NCI-H524 (cell line): Measurements from ENCODE around the gene PRC1.

Experiments
- DNase-seq, 2 experiments: peaks; one replicate each; lab custom pipeline; 2025; lab: John Stamatoyannopoulos, UW

The PRC1 gene

GRCh38 chr15:90989040-90989768, 5.1 kb downstream of the PRC1 start:
- DNase-seq = no peak

- peak in 1 of 2 experiments; percentile 21 for DNase-seq
These were observed 6.0 kb downstream of the PRC1 start for GRCh38 chr15:90988296-90988695.

- no peak for DNase-seq
These were observed 6.7 kb downstream of the PRC1 start for GRCh38 chr15:90987561-90988141.

- DNase-seq = no peak
These were observed 7.4 kb downstream of the PRC1 start for GRCh38 chr15:90986790-90987507.

GRCh38 chr15:90982135-90982534, 12.2 kb downstream of the PRC1 start:
- no peak for DNase-seq

GRCh38 chr15:90981681-90982080, 12.7 kb downstream of the PRC1 start:
- no peak for DNase-seq

- DNase-seq = no peak
These were observed 14.8 kb downstream of the PRC1 start for GRCh38 chr15:90979582-90979981.

GRCh38 chr15:90974216-90974615, 20.1 kb downstream of the PRC1 start:
- no peak for DNase-seq

GRCh38 chr15:90972133-90972532, 22.2 kb downstream of the PRC1 start:
- no peak for DNase-seq

GRCh38 chr15:90970274-90970673, 24.1 kb downstream of the PRC1 start:
- no peak for DNase-seq

GRCh38 chr15:90968434-90968833, 25.9 kb downstream of the PRC1 start:
- no peak for DNase-seq

- no peak for DNase-seq
These were observed 27.1 kb downstream of the PRC1 start for GRCh38 chr15:90967206-90967605.

GRCh38 chr15:90966262-90966661, 28.1 kb downstream of the PRC1 start:
- no peak for DNase-seq

- no peak for DNase-seq
These were observed 32.3 kb downstream of the PRC1 start for GRCh38 chr15:90962021-90962420.

GRCh38 chr15:90960298-90961091, 33.8 kb downstream of the PRC1 start:
- no peak for DNase-seq

GRCh38 chr15:90959894-90960293, 34.4 kb downstream of the PRC1 start:
- no peak for DNase-seq

- DNase-seq = no peak
These were observed 35.2 kb downstream of the PRC1 start for GRCh38 chr15:90959028-90959595.

GRCh38 chr15:90957791-90958190, 36.5 kb downstream of the PRC1 start:
- DNase-seq = no peak

GRCh38 chr15:90957031-90957790, 37.1 kb downstream of the PRC1 start:
- no peak for DNase-seq

GRCh38 chr15:90956274-90957030, 37.9 kb downstream of the PRC1 start:
- peak; percentile 47 to 81 for DNase-seq
